GM12878 (cell line): ENCODE data around the gene UBXN11. TPM values are rescaled to one million over a fixed set of nuclear protein-coding genes. Genes with fewer than 3 reads are reported as not detected.
A peak's percentile ranks its signal among the peaks of the same experiment; 100 is the strongest.

Source experiments
- ATAC-seq: fragments of 200-7000 bp; cut with Tn5 transposase; 3 replicates; pipeline ENCODE4 v1.9.1; 2020; ENCODE audit warnings: mild to moderate bottlenecking, moderate library complexity
- BruUV-seq: library from RNA; stranded (reverse); fragments of 400-500 nt; replicated peaks from 2 replicates; lab custom pipeline; 2021; lab: Mats Ljungman, UMichigan
- CTCF ChIA-PET: fragments of 300-600 bp; sonication (Branson Sonifier 250); formaldehyde crosslinking; extraction: SDS; loops from one replicate; lab custom pipeline; 2021; ENCODE audit warnings: inconsistent platforms; lab: Yijun Ruan, JAX
- POLR2A ChIA-PET: fragments of 350-600 bp; formaldehyde crosslinking; extraction: SDS; loops from one replicate; lab custom pipeline; 2021; ENCODE audit warnings: inconsistent platforms; lab: Charles Lee
- RAD21 ChIA-PET: fragments of 300-600 bp; sonication (Branson Sonifier 250); formaldehyde crosslinking; loops from one replicate; lab custom pipeline; 2023; ENCODE audit warnings: antibody characterized with exemption; ENCODE audit not compliant: unreplicated experiment; lab: Charles Lee
- SMC1A ChIA-PET: fragments of 300-600 bp; sonication (Branson Sonifier 250); formaldehyde crosslinking; loops from one replicate; lab custom pipeline; 2023; ENCODE audit not compliant: unreplicated experiment, uncharacterized antibody; lab: Charles Lee
- DNase-seq: peaks from one replicate; pipeline ENCODE4 v3.0.0-alpha.2; 2011; ENCODE audit warnings: low read depth, low spot score
- FAIRE-seq: peaks from 3 replicates; lab custom pipeline; 2011; peaks lifted over from hg19 to GRCh38; lab: Jason Lieb, UNC
- H2AFZ ChIP-seq: 2 replicates; pipeline ENCODE4 v1.6.0; 2011; ENCODE audit warnings: low read depth, low read length, control low read depth; ENCODE audit not compliant: control insufficient read depth
- H3K27ac ChIP-seq: 2 replicates; pipeline ENCODE4 v1.5.1; 2011; ENCODE audit warnings: control low read depth; ENCODE audit not compliant: control insufficient read depth, insufficient read depth
- H3K27me3 ChIP-seq, 2 experiments: replicated peaks in 1 of 2; 2 replicates each; pipeline versions ENCODE4 v1.6.0 to v1.6.1; 2011; ENCODE audit warnings: low read length in 1 of 2; ENCODE audit not compliant: control insufficient read depth in 2 of 2, insufficient read depth in 2 of 2
- H3K36me3 ChIP-seq, 2 experiments: 2 replicates each; pipeline ENCODE4 v1.5.1; 2011; ENCODE audit warnings: low read length in 1 of 2; ENCODE audit not compliant: control insufficient read depth in 2 of 2, insufficient read depth in 2 of 2
- H3K4me1 ChIP-seq: 2 replicates; pipeline ENCODE4 v1.6.1; 2011; ENCODE audit warnings: mild to moderate bottlenecking, low read length, moderate library complexity, mixed read lengths; ENCODE audit not compliant: control insufficient read depth, insufficient read depth
- H3K4me2 ChIP-seq: 2 replicates; pipeline ENCODE4 v1.6.0; 2011; ENCODE audit warnings: control low read depth; ENCODE audit not compliant: control insufficient read depth, insufficient read depth
- H3K4me3 ChIP-seq: fragments of 200-600 bp; sonication (generic); 2 replicates; pipeline ENCODE4 v1.5.1; 2016
- H3K79me2 ChIP-seq: 2 replicates; pipeline ENCODE4 v1.6.0; 2011; ENCODE audit warnings: low read length; ENCODE audit not compliant: control insufficient read depth, insufficient read depth
- H3K9ac ChIP-seq: 2 replicates; pipeline ENCODE4 v1.8.0; 2011; ENCODE audit warnings: low read length, control low read depth, mixed read lengths; ENCODE audit not compliant: control insufficient read depth, insufficient read depth
- H3K9me3 ChIP-seq: replicated peaks from 3 replicates; pipeline ENCODE4 v1.5.1; 2011; ENCODE audit warnings: mild to moderate bottlenecking, low read length; ENCODE audit not compliant: control insufficient read depth, insufficient read depth
- H4K20me1 ChIP-seq: 2 replicates; pipeline ENCODE4 v1.6.0; 2011; ENCODE audit not compliant: control insufficient read depth, insufficient read depth
- ASH2L ChIP-seq: fragments of 300-600, 200-600 bp; sonication (generic); IDR thresholded peaks from 2 replicates; pipeline ENCODE4 v1.6.1; 2017; ENCODE audit warnings: low read depth, mild to moderate bottlenecking, borderline replicate concordance
- EP300 ChIP-seq, 2 experiments: fragments of 150-350 bp in 1 of 2; IDR thresholded peaks; 2 replicates each; pipeline ENCODE4 v1.6.1; 2011 to 2012; ENCODE audit warnings: low read depth in 2 of 2, low read length in 2 of 2, borderline replicate concordance in 1 of 2, improper control_type of control experiment in 1 of 2, inconsistent platforms in 1 of 2; ENCODE audit not compliant: control insufficient read depth in 1 of 2
- FOXM1 ChIP-seq: IDR thresholded peaks from 2 replicates; pipeline ENCODE4 v1.6.1; 2012; ENCODE audit warnings: low read depth, mild to moderate bottlenecking, inconsistent platforms, low read length, moderate library complexity
- MXI1 ChIP-seq: fragments of 150-350 bp; IDR thresholded peaks from 2 replicates; pipeline ENCODE4 v1.6.1; 2011; ENCODE audit warnings: low read depth, mild to moderate bottlenecking, inconsistent platforms, low read length, improper control_type of control experiment
- NFXL1 ChIP-seq: fragments of 450-650 bp; IDR thresholded peaks from 2 replicates; pipeline ENCODE4 v1.6.1; 2017; ENCODE audit warnings: antibody characterized with exemption, mild to moderate bottlenecking, borderline replicate concordance
- NR2F1 ChIP-seq: fragments of 450-650 bp; conservative IDR thresholded peaks from 2 replicates; pipeline ENCODE4 v1.6.1; 2017; ENCODE audit warnings: mild to moderate bottlenecking
- PML ChIP-seq: IDR thresholded peaks from 2 replicates; pipeline ENCODE4 v1.6.1; 2012; ENCODE audit warnings: low read length, inconsistent platforms
- POLR2AphosphoS5 ChIP-seq: IDR thresholded peaks from 2 replicates; pipeline ENCODE4 v1.6.1; 2011; ENCODE audit warnings: mild to moderate bottlenecking, low read length, inconsistent platforms
- SMAD5 ChIP-seq: IDR thresholded peaks from 2 replicates; pipeline ENCODE4 v1.6.1; 2016; ENCODE audit warnings: antibody characterized with exemption, low read depth
- SMC3 ChIP-seq: IDR thresholded peaks from 2 replicates; pipeline ENCODE4 v1.6.1; 2011; ENCODE audit warnings: low read length, improper control_type of control experiment, borderline replicate concordance
- SP1 ChIP-seq: IDR thresholded peaks from one replicate; pipeline ENCODE4 v1.6.1; 2011; ENCODE audit warnings: low read depth, low read length
- TBL1XR1 ChIP-seq: IDR thresholded peaks from 2 replicates; pipeline ENCODE4 v1.6.1; 2012; ENCODE audit warnings: low read depth, low read length, improper control_type of control experiment
- TCF7 ChIP-seq: IDR thresholded peaks from 2 replicates; pipeline ENCODE4 v1.6.1; 2014; ENCODE audit warnings: antibody characterized with exemption, borderline replicate concordance
- ZBTB33 ChIP-seq: fragments of 450-650 bp; IDR thresholded peaks from 2 replicates; pipeline ENCODE4 v1.6.1; 2017; ENCODE audit warnings: mild to moderate bottlenecking
- WGBS: methylation state at CpG from one replicate; pipeline ENCODE4 v1.1.6; 2016; ENCODE audit warnings: low lambda C conversion rate; ENCODE audit not compliant: insufficient replicate concordance, insufficient coverage; ENCODE audit errors: missing lambda C conversion rate; 5-methylcytosine and 5-hydroxymethylcytosine counted together
- in situ Hi-C: fragments of 300-500 bp; cut with MboI; formaldehyde crosslinking; loops from 9 replicates; pipeline ENCODE4 v1.14.3; 2018; ENCODE audit warnings: mixed read lengths
- intact Hi-C: fragments of 100-400 bp; cut with micrococcal nuclease; formaldehyde crosslinking; loops from one replicate; pipeline ENCODE4 v1.14.2; 2022; ENCODE audit not compliant: unreplicated experiment
- polyA plus RNA-seq, 11 experiments: library from polyadenylated mRNA; depleted of rRNA in 4 of 11; unstranded in 6 of 11; stranded (reverse) in 5 of 11; fragments of >200 nt; fragmentation: Nextera tagmentation in 4 of 11; fragmentation: Illumina TruSeq in 1 of 11; extraction: Ambion mirVana in 4 of 11; extraction: Trizol in 1 of 11; gene quantifications; 1 replicate in 1 of 11; 2 replicates in 10 of 11; pipeline versions ENCODE4 v1.2.1 to v1.2.3, GENCODE V29; 2011 to 2016; ENCODE audit warnings: inconsistent platforms in 2 of 11, missing spikeins in 2 of 11, low read depth in 1 of 11
- total RNA-seq, 4 experiments: library from RNA; depleted of rRNA in 3 of 4; stranded (reverse); fragments of >200 nt in 3 of 4; fragmentation: Illumina TruSeq in 1 of 4; extraction: Trizol in 1 of 4; gene quantifications; 2 replicates each; pipeline versions ENCODE4 v1.2.1 to v1.2.3, GENCODE V29; 2013 to 2021
- TF ChIP-seq, protein P1 (sequence below), 3 experiments: IDR thresholded peaks in 2 of 3; conservative IDR thresholded peaks in 1 of 3; 2 replicates each; pipeline ENCODE4 v1.5.1; 2011; ENCODE audit warnings: low read depth in 3 of 3, low read length in 3 of 3, mild to moderate bottlenecking in 3 of 3, control low read depth in 2 of 3, moderate library complexity in 2 of 3, inconsistent platforms in 1 of 3, mixed read lengths in 1 of 3; ENCODE audit not compliant: control insufficient read depth in 2 of 3, insufficient read depth in 1 of 3; ENCODE audit errors: extremely low read depth in 1 of 3
- TF ChIP-seq, protein P2 (sequence below): IDR thresholded peaks from 2 replicates; pipeline ENCODE4 v1.6.1; 2012; ENCODE audit warnings: low read depth, low read length, improper control_type of control experiment

Gene UBXN11
- total and polyA plus RNA-seq, 10 of the 15 experiments (the other 5 are each of a cell fraction or from before 2014, with no cell fraction given) = 0.32 to 34.4 (median 9.6) TPM

DNA sequence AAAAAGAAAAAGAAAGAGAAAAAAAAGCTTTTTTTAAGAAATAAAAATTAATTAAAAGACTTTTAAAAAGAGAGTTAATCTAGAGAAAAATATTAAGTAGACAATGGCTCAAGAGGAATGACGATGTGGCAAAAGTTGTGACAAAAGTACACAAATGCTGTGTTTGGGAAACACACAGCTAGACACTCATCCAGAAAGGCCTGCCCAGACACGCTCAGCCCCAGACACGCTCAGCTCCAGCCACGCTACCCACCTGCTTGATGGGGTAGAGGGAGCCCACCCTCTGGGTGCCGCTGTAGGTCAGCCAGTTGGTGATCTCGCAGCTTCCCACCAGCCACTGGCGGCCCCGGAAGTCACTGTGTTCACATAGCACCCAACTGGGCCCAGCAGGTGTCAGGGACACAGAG is 21.5 kb upstream of the UBXN11 start:
- Histone ChIP-seq H3K9ac (no peak overlapping the region), H3K27me3 (no peaks in the 10 kb centered on the region; a peak in 1 of 4 replicates), H3K36me3 (no peaks in the 10 kb centered on the region), H3K4me2 (no peak overlapping the region), H3K79me2 (no peaks in the 10 kb centered on the region), H3K4me3 (no peak overlapping the region), H3K27ac (no peak overlapping the region), H3K4me1 (no peaks in the 10 kb centered on the region), H4K20me1 (no peaks in the 10 kb centered on the region), H2AFZ (no peak overlapping the region), H3K9me3 (no peaks in the 10 kb centered on the region)
- DNase-seq (no peak), FAIRE-seq (no peak), ATAC-seq (peak; percentile 49)
- in situ Hi-C loops (no loop called here), intact Hi-C loops (no loop called here)
- ChIA-PET CTCF (interaction anchor here (0.8 to 7.3 kb wide), 6 partner anchors 19 to 158 kb away, joined by 3 to 47 read pairs (median 4); partner anchors contain the start of gene ZNF593), SMC1A (interaction anchor here (1.0 to 14.9 kb wide), 2 partner anchors 40 to 53 kb away, joined by 3 to 474 read pairs; no protein-coding TSS in a partner anchor), POLR2A (no interaction called here), RAD21 (interaction anchor here (1.5 to 1.6 kb wide), 2 partner anchors 40 to 43 kb away, joined by 5 to 7 read pairs; no protein-coding TSS in a partner anchor)
- WGBS = 73% methylated on average over 8 of the region's 8 CpGs
- no TSS peak for BruUV-seq
- TF ChIP-seq TCF7 (no peak), POLR2AphosphoS5 (no peak), SP1 (no peak), NR2F1 (no peak), ZBTB33 (no peak), EP300 (IDR thresholded peaks at IDR 0.05; ENCODE audit: borderline replicate concordance in 1 of 2, control insufficient read depth in 1 of 2, low read depth in 2 of 2, low read length in 2 of 2) (no peak), FOXM1 (no peak), SMC3 (no peak), TBL1XR1 (no peak), PML (no peak), SMAD5 (no peak), ASH2L (no peak), NFXL1 (no peak), MXI1 (no peak)
- TF ChIP-seq, protein P1, sequence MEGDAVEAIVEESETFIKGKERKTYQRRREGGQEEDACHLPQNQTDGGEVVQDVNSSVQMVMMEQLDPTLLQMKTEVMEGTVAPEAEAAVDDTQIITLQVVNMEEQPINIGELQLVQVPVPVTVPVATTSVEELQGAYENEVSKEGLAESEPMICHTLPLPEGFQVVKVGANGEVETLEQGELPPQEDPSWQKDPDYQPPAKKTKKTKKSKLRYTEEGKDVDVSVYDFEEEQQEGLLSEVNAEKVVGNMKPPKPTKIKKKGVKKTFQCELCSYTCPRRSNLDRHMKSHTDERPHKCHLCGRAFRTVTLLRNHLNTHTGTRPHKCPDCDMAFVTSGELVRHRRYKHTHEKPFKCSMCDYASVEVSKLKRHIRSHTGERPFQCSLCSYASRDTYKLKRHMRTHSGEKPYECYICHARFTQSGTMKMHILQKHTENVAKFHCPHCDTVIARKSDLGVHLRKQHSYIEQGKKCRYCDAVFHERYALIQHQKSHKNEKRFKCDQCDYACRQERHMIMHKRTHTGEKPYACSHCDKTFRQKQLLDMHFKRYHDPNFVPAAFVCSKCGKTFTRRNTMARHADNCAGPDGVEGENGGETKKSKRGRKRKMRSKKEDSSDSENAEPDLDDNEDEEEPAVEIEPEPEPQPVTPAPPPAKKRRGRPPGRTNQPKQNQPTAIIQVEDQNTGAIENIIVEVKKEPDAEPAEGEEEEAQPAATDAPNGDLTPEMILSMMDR (IDR thresholded peaks at IDR 0.05 in 2 of 3, conservative IDR thresholded peaks at IDR 0.05 in 1 of 3; ENCODE audit: control insufficient read depth in 2 of 3, extremely low read depth in 1 of 3, insufficient read depth in 1 of 3, low read depth in 3 of 3, low read length in 3 of 3) = no peak
- TF ChIP-seq, protein P2, sequence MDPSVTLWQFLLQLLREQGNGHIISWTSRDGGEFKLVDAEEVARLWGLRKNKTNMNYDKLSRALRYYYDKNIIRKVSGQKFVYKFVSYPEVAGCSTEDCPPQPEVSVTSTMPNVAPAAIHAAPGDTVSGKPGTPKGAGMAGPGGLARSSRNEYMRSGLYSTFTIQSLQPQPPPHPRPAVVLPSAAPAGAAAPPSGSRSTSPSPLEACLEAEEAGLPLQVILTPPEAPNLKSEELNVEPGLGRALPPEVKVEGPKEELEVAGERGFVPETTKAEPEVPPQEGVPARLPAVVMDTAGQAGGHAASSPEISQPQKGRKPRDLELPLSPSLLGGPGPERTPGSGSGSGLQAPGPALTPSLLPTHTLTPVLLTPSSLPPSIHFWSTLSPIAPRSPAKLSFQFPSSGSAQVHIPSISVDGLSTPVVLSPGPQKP = no peak
